HG02840 (cell line): ENCODE results near the gene P2RX6.
"Not testable (repeated sequence)": the region's sequence is repeated elsewhere in the genome, so short reads cannot be mapped to it uniquely, and the experiment has no call there.

Experiments
- ATAC-seq: cut with Tn5 transposase; IDR thresholded peaks from one replicate; pipeline ENCODE4 v1.9.1; 2021; ENCODE audit warnings: mild to moderate bottlenecking, moderate library complexity, moderate number of reproducible peaks; ENCODE audit not compliant: unreplicated experiment, low FRiP score

Gene P2RX6

DNA sequence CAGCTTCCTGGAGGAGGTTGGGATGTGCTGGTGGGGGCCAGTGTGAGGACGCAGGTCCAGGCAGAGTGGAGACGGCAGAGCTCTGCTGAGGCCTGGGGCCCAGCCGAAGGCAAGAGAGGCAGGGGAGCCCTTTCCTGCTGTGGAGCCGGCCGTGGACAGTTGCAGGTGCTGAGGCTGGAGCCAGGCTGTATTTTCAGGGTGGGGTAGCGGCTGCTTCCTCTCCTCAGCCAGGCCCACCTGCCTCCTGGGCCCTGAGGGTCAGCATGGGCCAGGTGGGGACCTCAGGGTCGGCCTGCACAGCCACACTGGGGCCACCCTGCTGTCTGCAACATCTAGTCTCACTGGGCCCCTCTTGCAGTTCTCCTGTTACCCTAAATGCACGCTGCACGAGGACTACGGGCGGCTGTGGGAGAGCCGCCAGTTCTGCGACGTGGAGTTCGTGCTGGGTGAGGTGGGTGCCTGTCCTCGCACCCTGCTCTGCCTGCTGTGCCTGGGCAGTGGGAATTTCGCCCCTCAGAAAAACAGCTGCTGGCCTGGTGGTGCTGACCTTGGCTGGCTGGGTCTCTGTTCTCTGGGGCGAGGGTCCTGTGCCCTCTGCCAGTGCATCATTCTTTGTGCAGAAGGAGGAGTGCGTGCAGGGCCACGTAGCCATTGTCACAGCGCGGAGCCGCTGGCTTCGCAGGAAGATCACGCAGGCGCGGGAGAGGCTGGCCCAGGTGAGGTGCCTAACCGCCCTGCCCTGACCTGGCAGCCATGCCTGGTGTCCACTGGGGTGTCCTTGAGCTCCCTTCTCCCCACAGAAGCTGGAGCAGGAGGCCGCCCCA lies 21.4 kb upstream of the P2RX6 start:
- ATAC-seq = no peak

DNA sequence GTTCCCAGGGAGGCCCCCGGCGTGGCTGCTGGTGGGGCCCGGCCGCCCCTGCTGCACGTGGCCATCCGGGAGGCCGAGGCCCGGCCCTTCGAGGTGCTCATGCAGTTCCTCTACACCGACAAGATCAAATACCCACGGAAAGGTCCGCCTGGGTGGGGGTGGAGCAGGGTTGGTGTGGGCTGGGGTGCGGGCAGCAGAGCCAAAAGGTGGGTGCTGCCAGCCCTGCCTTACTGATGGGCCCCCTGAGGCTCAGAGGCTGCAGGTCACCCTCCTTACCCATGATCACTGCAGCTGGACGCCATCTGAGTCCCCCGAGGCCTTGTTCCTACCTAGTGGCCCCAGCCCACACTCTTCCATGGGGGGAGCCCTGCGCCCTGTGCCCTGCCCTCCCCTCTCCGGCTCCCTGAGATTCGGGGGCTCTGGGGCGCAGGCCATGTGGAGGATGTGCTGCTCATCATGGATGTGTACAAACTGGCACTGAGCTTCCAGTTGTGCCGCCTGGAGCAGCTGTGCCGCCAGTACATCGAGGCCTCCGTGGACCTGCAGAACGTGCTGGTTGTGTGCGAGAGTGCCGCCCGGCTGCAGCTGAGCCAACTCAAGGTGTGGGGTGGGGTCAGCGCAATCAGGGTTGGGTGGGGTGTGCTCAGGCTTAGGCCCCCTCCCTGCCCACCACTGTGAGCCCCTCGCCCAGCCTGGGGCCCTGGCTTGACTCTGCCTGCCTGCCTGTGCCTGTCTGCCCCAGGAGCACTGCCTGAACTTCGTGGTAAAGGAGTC lies 20.6 kb upstream of the P2RX6 start:
- no peak for ATAC-seq

DNA sequence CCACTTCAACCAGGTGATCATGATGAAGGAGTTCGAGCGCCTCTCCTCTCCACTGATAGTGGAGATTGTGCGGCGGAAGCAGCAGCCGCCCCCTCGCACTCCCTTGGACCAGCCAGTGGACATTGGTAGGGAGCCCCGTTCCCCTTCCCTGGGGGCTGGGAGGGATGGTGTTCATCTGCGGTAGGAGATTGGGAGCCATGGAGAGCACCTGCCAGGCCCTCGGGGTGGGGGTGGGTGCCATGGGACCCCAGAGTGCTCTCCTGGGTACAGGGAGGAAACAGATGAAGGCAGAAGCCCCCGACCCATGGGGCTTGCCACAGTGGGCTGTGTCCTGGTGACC lies 20.1 kb upstream of the P2RX6 start:
- no peak for ATAC-seq

DNA sequence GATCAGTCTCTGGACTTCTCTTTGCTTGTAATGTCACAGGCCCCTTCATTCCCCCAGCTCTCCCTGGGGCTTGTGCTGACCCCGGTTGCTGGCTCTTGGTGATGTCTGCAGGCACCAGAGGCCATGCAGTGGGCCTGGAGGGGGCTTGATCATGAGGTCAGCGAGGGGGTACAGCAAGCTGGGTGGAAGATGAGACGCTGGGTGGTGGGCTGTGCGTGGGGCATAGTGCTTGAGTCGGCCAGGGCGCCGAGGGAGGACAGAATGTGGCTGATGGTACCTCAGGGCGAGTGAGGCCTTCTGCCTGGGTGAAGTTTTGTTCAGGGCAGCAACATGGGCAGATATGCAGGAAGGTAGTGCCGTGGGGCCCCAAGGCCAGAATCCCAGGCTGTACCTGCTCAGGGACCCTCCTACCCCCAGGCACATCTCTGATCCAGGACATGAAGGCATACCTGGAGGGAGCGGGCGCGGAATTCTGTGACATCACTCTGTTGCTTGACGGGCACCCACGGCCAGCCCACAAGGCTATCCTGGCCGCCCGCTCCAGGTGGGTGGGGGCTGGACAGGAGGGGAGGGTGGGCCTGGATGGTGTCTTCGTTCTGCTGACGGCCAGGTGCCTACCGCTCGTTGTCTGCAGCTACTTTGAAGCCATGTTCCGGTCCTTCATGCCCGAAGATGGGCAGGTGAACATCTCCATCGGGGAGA lies 19.5 kb upstream of the P2RX6 start:
- ATAC-seq = no peak

DNA sequence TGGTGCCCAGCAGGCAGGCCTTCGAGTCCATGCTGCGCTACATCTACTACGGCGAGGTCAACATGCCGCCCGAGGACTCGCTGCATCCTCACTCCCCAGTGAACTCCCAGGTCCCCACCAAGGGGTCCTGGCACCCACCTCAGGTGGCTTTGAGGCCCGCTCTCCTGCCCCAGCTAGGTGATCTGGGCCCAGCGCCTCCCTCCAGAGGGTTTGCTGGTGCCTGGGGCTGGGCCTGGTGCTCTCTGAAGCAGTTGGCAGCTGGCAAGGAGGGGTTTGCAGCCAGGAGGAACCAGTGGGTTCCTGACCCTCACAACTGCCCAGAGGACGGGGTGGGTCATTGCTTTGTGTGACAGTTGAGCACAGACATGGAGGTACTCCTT lies 18.9 kb upstream of the P2RX6 start:
- no peak for ATAC-seq

DNA sequence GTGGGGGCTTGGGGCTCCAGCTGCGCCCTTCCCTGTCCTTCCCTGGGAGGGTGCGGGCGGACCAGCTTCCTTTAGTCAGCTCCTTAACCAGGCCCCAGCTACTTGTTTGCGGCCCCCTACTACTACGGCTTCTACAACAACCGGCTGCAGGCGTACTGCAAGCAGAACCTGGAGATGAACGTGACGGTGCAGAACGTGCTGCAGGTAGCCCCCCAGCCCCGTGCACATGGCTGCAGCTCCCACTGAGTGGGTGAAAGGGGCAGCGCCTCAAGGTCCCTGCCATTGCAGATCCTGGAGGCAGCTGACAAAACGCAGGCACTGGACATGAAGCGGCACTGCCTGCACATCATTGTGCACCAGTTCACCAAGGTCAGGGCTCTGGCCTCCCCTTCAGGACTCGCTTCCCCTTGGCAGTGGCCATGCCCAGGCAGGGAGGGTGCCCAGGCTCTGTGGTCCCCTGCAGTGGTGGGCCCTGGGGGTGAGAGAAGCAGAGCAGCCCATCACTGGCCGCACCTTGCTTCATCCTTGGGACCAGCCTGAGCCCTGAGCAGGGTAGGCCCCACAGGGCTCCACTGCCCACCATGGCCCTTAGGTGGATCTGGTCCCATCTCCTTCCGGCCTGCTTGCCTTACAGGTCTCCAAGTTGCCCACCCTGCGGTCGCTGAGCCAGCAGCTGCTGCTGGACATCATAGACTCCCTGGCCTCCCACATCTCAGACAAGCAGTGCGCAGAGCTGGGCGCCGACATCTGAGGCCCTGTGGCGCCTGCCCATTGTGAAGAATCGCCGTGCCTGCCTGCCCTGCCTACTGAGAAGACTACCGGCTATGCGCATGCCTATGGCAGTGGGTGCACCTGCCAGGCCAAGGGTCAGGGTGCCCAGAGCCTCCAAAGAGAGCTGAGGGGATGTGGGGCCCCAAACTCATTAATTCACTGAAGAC lies 18.1 kb upstream of the P2RX6 start:
- ATAC-seq = no peak

DNA sequence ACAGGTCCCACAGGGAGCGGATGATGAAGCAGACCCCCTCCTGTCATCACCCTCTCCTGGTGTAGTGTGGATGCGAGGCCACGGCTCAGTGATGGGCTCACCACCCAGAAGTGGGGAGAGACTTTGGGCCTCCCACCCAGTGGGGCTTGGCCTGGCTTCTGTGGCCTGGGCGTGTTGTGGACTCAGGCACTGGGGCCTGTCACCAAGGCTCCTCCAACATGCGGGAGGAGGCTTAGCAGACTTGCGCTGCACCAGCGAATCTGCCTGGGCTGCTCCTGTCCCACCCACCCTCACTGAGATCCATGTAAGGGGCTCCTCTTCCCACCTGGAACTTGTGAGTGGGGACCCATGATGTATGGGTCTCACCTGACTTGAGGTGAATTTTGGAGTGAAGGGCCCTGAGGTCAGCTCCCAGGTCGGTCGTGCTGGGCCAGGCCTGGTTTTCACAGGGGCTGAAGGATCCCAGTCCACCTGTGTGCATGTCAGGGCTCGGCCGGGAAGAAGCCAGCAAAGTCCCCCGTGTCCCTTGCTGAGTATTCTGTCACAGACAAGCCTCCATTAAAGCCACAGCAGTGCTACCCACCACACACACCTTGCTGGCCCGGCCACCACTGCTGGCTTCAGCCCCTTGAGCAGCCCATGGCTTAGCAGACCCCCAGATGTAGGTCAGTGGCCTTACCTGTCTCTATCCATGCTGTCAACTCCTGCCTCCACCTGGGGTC lies 17.3 kb upstream of the P2RX6 start:
- no peak for ATAC-seq

DNA sequence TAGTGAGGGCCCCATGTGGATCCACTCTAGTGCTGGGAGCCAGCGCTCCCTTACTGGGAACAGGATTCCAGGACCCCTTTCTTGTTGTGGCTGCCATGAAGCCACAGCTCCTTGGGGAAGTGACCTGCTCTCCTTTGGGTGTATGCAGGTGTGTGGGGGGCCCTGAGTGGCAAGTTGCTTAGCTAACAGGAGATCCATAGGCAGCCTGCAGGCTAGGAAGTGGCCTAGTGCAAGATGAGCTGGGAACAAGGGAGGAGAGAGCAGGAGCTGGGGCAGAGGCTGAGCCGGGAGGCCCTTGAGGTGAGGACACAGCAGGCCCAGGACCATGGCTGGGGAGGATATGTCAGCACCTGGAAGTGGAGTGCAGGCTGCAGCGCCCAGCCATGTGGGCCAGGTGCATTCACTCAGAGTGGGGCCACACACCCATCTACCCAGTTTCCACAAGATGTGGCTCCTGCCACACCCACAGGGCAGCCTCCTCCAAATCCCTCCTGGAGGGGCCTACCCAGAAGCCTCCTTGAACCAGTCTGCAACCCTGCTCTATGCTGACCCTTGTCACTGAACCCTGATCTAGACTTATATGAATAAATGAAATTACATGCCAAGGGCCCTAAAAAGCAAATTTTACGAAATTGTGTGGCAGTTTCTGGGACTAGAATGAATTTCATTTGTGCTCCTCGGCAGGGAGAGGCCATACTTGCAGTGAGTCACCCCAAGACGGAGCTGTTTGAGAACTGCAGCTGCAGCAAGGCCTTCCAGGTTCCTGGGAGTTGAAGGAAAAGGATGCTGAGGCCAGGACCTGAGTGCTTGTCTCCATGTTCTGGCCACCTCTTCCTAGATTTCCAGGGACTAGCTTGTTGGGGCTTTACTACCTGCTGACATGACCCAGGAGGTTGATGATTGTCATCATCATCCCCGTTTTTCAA lies 16.3 kb upstream of the P2RX6 start:
- ATAC-seq = no peak

DNA sequence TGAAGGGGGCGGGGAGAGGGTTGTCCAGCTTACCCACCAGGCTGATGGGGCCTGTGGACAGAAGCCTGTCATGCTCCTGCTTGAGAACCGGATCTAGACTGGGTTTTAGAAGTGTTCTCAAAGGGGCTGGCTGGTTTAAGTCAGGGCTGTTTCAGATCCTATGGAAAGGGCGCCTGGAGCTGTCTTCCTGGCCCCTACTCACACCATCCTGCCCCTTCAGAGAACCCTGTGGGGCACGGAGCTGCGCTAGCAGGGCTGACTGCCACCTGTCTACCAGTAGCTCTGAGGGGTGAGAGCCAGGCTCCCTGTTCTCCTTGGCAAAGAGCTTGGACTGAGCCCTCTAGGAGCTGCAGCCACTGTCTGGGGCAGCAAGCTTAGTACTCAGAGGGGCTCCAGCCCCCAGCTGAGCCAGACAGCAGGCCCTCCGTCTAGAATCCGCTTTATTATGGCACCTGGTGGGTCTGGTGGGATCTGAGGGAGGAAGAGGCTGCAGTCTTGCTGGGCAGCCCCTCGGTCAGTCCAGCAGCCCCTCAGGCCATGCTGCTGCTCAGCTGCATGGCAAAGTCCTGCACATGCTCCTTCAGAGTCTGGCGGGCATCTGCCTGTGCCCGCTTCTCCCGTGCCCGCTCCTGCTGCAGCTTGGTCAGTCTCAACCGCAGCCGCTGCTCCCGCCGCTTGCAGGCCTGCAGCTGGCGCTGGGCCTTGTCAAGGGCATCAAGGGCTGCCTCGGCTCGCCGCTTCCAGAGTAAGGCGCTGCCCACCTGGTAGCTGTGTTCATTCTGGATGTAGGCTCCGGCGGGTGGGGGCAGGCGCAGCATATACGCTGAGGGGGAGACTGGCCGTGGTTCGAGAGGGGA lies 15.4 kb upstream of the P2RX6 start:
- no peak for ATAC-seq

DNA sequence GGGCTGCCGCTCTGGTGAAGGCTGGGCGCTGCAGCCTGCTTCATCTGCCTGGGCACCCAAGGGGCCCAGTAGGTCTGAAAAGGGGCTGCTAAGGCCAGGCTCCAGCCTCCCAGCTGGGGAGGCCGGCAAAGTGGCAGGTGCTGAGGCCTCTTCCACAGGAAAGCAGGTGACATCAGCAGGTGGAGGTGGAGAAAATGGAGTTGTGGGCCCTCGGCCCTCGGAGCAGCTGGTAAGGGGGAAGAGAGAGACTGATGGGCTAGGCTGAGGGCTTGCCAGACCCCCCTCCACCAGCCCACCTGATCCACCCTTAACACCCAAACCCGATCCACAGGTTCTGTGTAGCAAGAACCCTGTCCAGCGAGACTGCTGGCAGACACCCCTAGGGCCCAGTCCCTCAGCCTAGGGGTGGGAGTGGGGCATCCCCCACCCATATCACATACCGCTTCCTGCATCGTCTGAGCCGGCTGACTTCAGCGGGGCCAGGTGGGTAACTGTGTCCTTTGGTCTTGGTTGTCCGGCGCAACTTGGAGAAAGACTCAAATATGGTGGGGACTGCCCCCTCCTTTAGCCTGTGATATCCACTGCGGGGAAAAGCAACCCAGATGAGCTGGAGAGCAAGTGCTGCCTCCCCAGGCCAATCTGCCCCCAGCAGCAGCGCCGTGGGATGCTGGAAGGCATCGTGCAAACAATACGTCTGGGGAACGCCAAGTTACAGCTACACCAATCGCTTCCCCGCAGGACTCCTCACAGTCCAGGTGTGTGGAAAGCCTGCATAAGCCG lies 14.6 kb upstream of the P2RX6 start:
- no peak for ATAC-seq

DNA sequence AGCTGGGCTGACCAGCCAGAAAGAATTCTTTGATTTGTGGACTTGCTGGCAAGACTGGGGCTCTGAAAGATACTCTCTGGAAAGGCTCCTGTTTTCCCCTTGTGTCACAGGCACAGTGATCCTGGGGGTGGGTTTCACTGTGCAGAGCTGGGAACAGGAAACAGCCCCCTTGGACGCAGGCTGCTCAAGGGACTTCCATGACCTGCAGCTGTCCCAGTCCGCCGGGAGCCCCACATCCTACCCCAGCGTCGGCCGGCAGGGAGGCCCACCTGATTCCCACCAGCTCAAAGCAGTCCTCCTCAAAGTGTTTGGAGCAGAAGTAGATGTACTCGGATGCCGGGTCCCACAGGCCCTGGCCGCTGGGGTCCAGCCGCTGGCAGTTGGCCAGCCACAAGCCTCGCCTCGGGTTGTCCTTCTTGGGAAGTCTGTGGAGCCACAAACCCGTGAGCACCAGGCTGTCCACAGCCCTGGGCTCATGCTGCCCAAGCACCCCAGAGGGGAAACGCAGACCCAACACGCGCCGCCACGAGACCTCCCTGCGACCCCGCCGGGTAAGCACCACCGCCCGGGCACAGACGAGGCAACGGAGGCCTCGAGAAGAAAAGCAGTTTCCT lies 13.9 kb upstream of the P2RX6 start:
- ATAC-seq = peak; percentile 1

DNA sequence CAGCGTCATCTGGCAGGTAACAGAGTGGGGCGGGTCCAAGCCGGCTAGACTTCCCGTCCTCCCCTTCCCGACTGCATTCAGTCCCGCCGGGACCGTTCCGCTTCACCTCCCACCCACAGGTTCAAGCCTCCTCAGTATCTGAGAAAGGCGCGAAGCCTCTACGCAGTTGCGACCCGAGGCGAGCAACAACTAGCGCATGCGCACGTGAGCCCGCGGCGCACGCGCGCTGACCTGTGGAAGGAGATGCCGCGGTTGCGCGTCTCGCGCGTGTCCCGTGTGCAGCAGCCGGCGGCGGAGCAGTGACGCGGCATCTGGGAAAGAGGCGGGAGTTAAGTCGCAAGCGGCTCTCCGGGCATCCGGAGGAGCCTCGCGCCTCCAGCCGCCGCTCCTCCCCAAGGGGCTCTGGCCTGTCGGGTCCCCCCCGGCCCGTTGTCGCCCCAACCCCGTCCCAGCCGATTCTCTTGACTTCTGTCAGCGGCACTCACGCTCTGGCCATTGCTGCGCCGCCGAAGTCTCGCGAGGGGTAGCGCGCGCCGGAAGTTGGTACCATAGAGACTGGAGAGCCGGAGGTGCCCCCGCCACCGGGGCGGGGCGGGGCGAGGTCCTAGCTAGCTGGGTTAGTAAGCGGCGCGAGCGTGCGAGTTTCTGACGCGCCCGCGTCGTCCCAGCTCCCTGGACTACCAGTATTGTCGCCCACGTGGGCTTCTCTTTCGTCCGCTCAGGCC lies 13.2 kb upstream of the P2RX6 start, which contains the start of gene THAP7:
Gene THAP7, minus strand, starts transcription at position 518 of the 725 bp plus-strand sequence. Its CDS starts 207 bp downstream, at position 311.
- peak; percentile 89 for ATAC-seq

DNA sequence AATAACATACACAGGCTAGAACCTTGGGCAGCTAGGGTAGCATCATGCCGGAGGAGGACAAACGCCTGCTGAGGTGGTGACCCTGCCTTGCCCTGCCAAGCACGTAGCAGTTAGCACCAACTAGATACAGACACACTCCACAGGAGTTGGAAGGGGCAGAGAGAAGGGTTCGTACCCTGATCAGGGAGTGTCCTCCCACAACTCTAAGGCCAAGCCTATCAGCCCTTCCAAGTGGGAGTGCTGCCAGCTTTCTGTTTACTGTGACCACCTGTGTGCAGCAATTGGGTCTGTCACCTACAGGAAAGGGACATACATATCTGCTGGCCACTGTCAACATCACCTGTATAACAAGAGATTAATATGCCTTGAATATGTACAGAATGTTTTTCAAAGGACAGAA lies 11.2 kb upstream of the P2RX6 start:
- no peak for ATAC-seq

DNA sequence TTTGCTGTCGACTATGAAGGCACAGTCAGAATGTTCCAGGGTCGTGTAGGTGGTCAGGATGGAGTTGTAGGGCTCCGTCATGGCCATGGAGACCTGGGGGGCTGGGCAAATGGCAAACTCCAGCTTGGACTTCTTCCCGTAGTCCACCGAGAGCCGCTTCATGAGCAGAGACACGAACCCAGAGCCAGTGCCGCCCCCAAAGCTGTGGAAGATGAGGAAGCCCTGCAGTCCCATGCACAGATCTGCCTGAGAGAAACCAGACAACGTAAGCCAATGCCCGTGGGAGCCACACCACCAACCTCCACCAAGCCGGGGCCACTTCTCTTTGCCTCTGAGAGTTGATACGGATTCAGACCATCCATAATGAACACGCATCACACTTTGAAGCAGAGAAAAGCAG lies 5.8 kb upstream of the P2RX6 start:
- not testable (repeated sequence) for ATAC-seq

DNA sequence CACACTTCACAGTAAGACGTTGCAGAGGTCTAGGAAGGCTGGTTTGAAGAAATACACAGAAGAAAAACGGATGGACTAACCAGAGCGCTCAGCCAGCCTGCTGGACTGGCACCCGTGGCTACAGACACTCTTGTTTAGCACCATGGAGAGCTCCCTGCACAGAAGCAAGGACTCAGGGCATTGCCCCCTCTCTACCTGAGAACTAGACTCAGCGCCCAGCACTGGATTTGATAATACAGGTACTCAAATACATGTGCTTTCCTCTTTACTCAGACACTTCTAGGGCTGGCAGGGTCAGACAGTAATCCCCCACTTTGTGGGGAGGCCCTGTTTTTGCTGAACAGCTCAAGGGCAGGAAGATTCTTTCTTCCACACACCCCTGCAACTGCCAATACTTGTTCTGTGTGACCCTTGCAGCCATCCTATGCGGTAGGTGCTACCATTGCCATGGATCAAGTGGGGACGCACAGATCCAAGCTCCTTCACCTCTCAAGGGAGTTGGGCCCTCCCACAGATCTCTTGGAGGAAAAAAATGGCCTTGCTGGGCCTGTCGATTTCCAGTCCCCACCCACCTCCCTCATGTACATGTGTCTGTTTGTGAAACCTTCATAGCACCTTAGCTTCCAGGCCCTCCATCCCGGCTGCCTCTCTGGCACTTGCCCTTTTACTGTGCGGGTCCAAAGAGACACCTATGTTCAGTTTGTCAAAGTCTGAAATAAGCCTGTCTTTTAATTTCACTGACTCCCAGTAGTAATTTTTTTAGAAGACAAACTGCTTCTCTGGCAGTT lies 5.1 kb upstream of the P2RX6 start:
- no peak for ATAC-seq
